H1 (cell line): ENCODE results near the gene MICU1. TPM values are rescaled to one million over a fixed set of nuclear protein-coding genes. Genes with fewer than 3 reads are reported as not detected.

ENCODE experiments used
- CTCF ChIA-PET: fragments of 300-600 bp; sonication (Branson Sonifier 250); formaldehyde crosslinking; loops from one replicate; lab custom pipeline; 2021; ENCODE audit not compliant: partially characterized antibody; lab: Charles Lee
- POLR2A ChIA-PET: fragments of 300-600 bp; sonication (Branson Sonifier 250); formaldehyde crosslinking; loops from one replicate; lab custom pipeline; 2021; ENCODE audit warnings: inconsistent platforms; ENCODE audit not compliant: partially characterized antibody; lab: Charles Lee
- DNase-seq, 2 experiments: peaks; one replicate each; pipeline versions ENCODE4 v3.0.0 to v3.0.0-alpha.2; 2010 to 2022; ENCODE audit warnings: low spot score in 2 of 2, low read depth in 1 of 2, mixed read lengths in 1 of 2
- FAIRE-seq: peaks from 2 replicates; lab custom pipeline; 2011; peaks lifted over from hg19 to GRCh38; lab: Jason Lieb, UNC
- H2AFZ ChIP-seq: 2 replicates; pipeline ENCODE4 v1.8.1; 2012; ENCODE audit warnings: low read length, inconsistent platforms
- H2AK5ac ChIP-seq: 2 replicates; pipeline ENCODE4 v1.6.1; 2013; ENCODE audit warnings: low read depth, low read length
- H2BK120ac ChIP-seq: replicated peaks from 2 replicates; pipeline ENCODE3; 2013; ENCODE audit warnings: low read depth, low read length, inconsistent platforms
- H2BK12ac ChIP-seq: 2 replicates; pipeline ENCODE4 v1.6.1; 2013; ENCODE audit warnings: low read depth, low read length
- H2BK15ac ChIP-seq: 2 replicates; pipeline ENCODE4 v1.6.1; 2013; ENCODE audit warnings: low read length
- H2BK20ac ChIP-seq: 2 replicates; pipeline ENCODE4 v1.6.1; 2013; ENCODE audit warnings: low read length
- H2BK5ac ChIP-seq: 2 replicates; pipeline ENCODE4 v1.6.1; 2013; ENCODE audit warnings: low read depth, low read length
- H3K14ac ChIP-seq: 2 replicates; pipeline ENCODE4 v1.6.1; 2013; ENCODE audit warnings: inconsistent platforms; ENCODE audit not compliant: insufficient read length
- H3K18ac ChIP-seq: 2 replicates; pipeline ENCODE4 v1.6.1; 2013; ENCODE audit warnings: low read length; ENCODE audit errors: extremely low read depth
- H3K23ac ChIP-seq: 2 replicates; pipeline ENCODE4 v1.6.1; 2013; ENCODE audit warnings: inconsistent platforms; ENCODE audit not compliant: insufficient read length
- H3K23me2 ChIP-seq: 2 replicates; pipeline ENCODE4 v1.6.1; 2013; ENCODE audit warnings: low read depth, low read length
- H3K27ac ChIP-seq: 2 replicates; pipeline ENCODE4 v1.6.1; 2011; ENCODE audit warnings: low read depth, low read length, inconsistent platforms
- H3K27me3 ChIP-seq, 4 experiments: replicated peaks in 1 of 4; 1 replicate in 1 of 4; 2 replicates in 3 of 4; pipeline versions ENCODE4 v1.6.1 to v1.8.1; 2011 to 2013; ENCODE audit warnings: low read length in 3 of 4, mild to moderate bottlenecking in 3 of 4, inconsistent platforms in 2 of 4, mixed read lengths in 2 of 4, moderate library complexity in 1 of 4; ENCODE audit not compliant: control insufficient read depth in 3 of 4, insufficient read depth in 3 of 4; ENCODE audit errors: extremely low read depth in 1 of 4
- H3K36me3 ChIP-seq, 4 experiments: 2 replicates each; pipeline versions ENCODE4 v1.6.1 to v1.8.1; 2011 to 2013; ENCODE audit warnings: mild to moderate bottlenecking in 4 of 4, low read length in 3 of 4, moderate library complexity in 2 of 4, control low read depth in 1 of 4, inconsistent platforms in 1 of 4; ENCODE audit not compliant: insufficient read depth in 4 of 4, control insufficient read depth in 2 of 4
- H3K4ac ChIP-seq: replicated peaks from 2 replicates; pipeline ENCODE3; 2013; ENCODE audit warnings: low read length, low read depth, mixed read lengths, inconsistent platforms; ENCODE audit not compliant: insufficient read length
- H3K4me1 ChIP-seq, 4 experiments: replicated peaks in 1 of 4; 1 replicate in 1 of 4; 2 replicates in 3 of 4; pipeline versions ENCODE4 v1.6.1 to v1.8.1; 2011 to 2013; ENCODE audit warnings: low read length in 3 of 4, inconsistent platforms in 2 of 4, mixed read lengths in 1 of 4; ENCODE audit not compliant: insufficient read depth in 4 of 4, control insufficient read depth in 3 of 4
- H3K4me2 ChIP-seq, 2 experiments: 2 replicates each; pipeline versions ENCODE4 v1.6.1 to v1.8.1; 2011 to 2013; ENCODE audit warnings: low read depth in 2 of 2, low read length in 2 of 2, control low read depth in 1 of 2, inconsistent platforms in 1 of 2, mild to moderate bottlenecking in 1 of 2; ENCODE audit not compliant: insufficient read depth in 1 of 2
- H3K4me3 ChIP-seq, 4 experiments: fragments of 200-600, 300-600 bp in 1 of 4; sonication (generic), shearing (Covaris generic), sonication (Bioruptor Twin) in 1 of 4; 2 replicates each; pipeline versions ENCODE4 v1.5.1 to v1.8.1; 2011 to 2016; ENCODE audit warnings: low read length in 4 of 4, low read depth in 3 of 4, control low read depth in 2 of 4, inconsistent platforms in 2 of 4, mild to moderate bottlenecking in 2 of 4, mixed read lengths in 1 of 4, moderate library complexity in 1 of 4; ENCODE audit not compliant: insufficient read depth in 2 of 4; ENCODE audit errors: extremely low read depth in 1 of 4
- H3K56ac ChIP-seq: replicated peaks from 2 replicates; pipeline ENCODE3; 2013; ENCODE audit warnings: low read depth, mild to moderate bottlenecking, mixed read lengths, low read length, inconsistent platforms; ENCODE audit not compliant: insufficient read length
- H3K79me1 ChIP-seq: 2 replicates; pipeline ENCODE4 v1.6.1; 2013; ENCODE audit warnings: low read depth, low read length, control low read depth
- H3K79me2 ChIP-seq, 2 experiments: 2 replicates each; pipeline versions ENCODE4 v1.6.1 to v1.8.1; 2012 to 2013; ENCODE audit warnings: low read length in 2 of 2, mild to moderate bottlenecking in 2 of 2, inconsistent platforms in 1 of 2; ENCODE audit not compliant: insufficient read depth in 2 of 2, control insufficient read depth in 1 of 2
- H3K9ac ChIP-seq, 4 experiments: replicated peaks in 1 of 4; 1 replicate in 1 of 4; 2 replicates in 3 of 4; pipeline versions ENCODE4 v1.6.1 to v1.8.1; 2011 to 2013; ENCODE audit warnings: low read depth in 3 of 4, low read length in 3 of 4, control low read depth in 2 of 4, mild to moderate bottlenecking in 2 of 4, moderate library complexity in 2 of 4, inconsistent platforms in 1 of 4; ENCODE audit errors: extremely low read depth in 1 of 4
- H3K9me3 ChIP-seq, 2 experiments: 2 replicates each; pipeline versions ENCODE4 v1.6.1 to v1.8.1; 2012 to 2013; ENCODE audit warnings: mild to moderate bottlenecking in 2 of 2, moderate library complexity in 2 of 2, control low read depth in 1 of 2, inconsistent platforms in 1 of 2, low read depth in 1 of 2, low read length in 1 of 2, mixed read lengths in 1 of 2; ENCODE audit not compliant: insufficient read depth in 2 of 2
- H4K20me1 ChIP-seq, 2 experiments: replicated peaks in 1 of 2; 2 replicates each; pipeline versions ENCODE3 to v1.8.1; 2011 to 2013; ENCODE audit warnings: inconsistent platforms in 2 of 2, low read length in 2 of 2, mild to moderate bottlenecking in 1 of 2; ENCODE audit not compliant: insufficient read depth in 2 of 2, control insufficient read depth in 1 of 2
- H4K5ac ChIP-seq: 2 replicates; pipeline ENCODE4 v1.6.1; 2013; ENCODE audit warnings: low read length, low read depth, mixed read lengths, inconsistent platforms; ENCODE audit not compliant: insufficient read length
- H4K8ac ChIP-seq: 2 replicates; pipeline ENCODE4 v1.8.0; 2013; ENCODE audit warnings: mild to moderate bottlenecking, moderate library complexity, low read length, inconsistent platforms; ENCODE audit not compliant: insufficient read depth; ENCODE audit errors: extremely low read depth
- H4K91ac ChIP-seq: replicated peaks from 2 replicates; pipeline ENCODE3; 2013; ENCODE audit warnings: low read length, mixed read lengths, inconsistent platforms; ENCODE audit not compliant: insufficient read length
- BCL11A ChIP-seq, 2 experiments: IDR thresholded peaks; one replicate each; pipeline ENCODE4 v1.6.1; 2011; ENCODE audit warnings: low read depth in 2 of 2, low read length in 2 of 2, mild to moderate bottlenecking in 2 of 2
- CHD1 ChIP-seq: IDR thresholded peaks from 2 replicates; pipeline ENCODE4 v1.6.1; 2012; ENCODE audit warnings: low read depth, low read length, improper control_type of control experiment
- CHD2 ChIP-seq: IDR thresholded peaks from 2 replicates; pipeline ENCODE4 v1.6.1; 2012; ENCODE audit warnings: low read length, improper control_type of control experiment
- CREB1 ChIP-seq: IDR thresholded peaks from 2 replicates; pipeline ENCODE4 v1.6.1; 2012; ENCODE audit warnings: inconsistent platforms
- CTBP2 ChIP-seq: IDR thresholded peaks from 2 replicates; pipeline ENCODE4 v1.7.0; 2011; ENCODE audit warnings: borderline replicate concordance, mild to moderate bottlenecking, moderate library complexity, mixed read lengths, low read length; ENCODE audit not compliant: insufficient read depth, insufficient read length
- HDAC6 ChIP-seq: IDR thresholded peaks from one replicate; pipeline ENCODE4 v1.7.1; 2012; ENCODE audit warnings: low read depth, mild to moderate bottlenecking, inconsistent platforms, low read length, moderate library complexity
- POLR2AphosphoS5 ChIP-seq: IDR thresholded peaks from 2 replicates; pipeline ENCODE4 v1.6.1; 2011; ENCODE audit warnings: low read depth, low read length
- SRF ChIP-seq: IDR thresholded peaks from 2 replicates; pipeline ENCODE4 v1.6.1; 2011; ENCODE audit warnings: mild to moderate bottlenecking, low read depth, low read length, moderate library complexity
- TAF1 ChIP-seq: IDR thresholded peaks from 2 replicates; pipeline ENCODE4 v1.6.1; 2011; ENCODE audit warnings: mild to moderate bottlenecking, low read depth, low read length
- TBP ChIP-seq: IDR thresholded peaks from 2 replicates; pipeline ENCODE4 v1.6.1; 2011; ENCODE audit warnings: low read depth, low read length, improper control_type of control experiment
- TEAD4 ChIP-seq: IDR thresholded peaks from 2 replicates; pipeline ENCODE4 v1.6.1; 2012; ENCODE audit warnings: low read depth, low read length, inconsistent platforms, mixed read lengths
- WGBS, 2 experiments: shearing (Covaris generic) in 1 of 2; methylation state at CpG; one replicate each; pipeline versions ENCODE4 v1.1.6 to v1.1.7; 2013 to 2015; ENCODE audit warnings: low lambda C conversion rate in 2 of 2, mixed read lengths in 2 of 2, inconsistent platforms in 1 of 2, low coverage in 1 of 2, missing lambda C conversion rate in 1 of 2; ENCODE audit not compliant: insufficient replicate concordance in 2 of 2, insufficient coverage in 1 of 2, insufficient read length in 1 of 2; ENCODE audit errors: extremely low coverage in 1 of 2, missing lambda C conversion rate in 1 of 2; 5-methylcytosine and 5-hydroxymethylcytosine counted together
- polyA plus RNA-seq, 7 experiments: library from polyadenylated mRNA; depleted of rRNA in 3 of 7; stranded (reverse) in 5 of 7; unstranded in 2 of 7; fragments of >200 nt in 5 of 7; fragments of 200-250 nt in 2 of 7; gene quantifications; 1 replicate in 5 of 7; 2 replicates in 1 of 7; 4 replicates in 1 of 7; pipeline versions ENCODE4 v1.2.1 to v1.2.3, GENCODE V29; 2011 to 2013; ENCODE audit warnings: missing spikeins in 2 of 7, mixed read lengths in 2 of 7
- total RNA-seq: library from RNA; stranded (reverse); fragmentation: NEBNext Ultra II Directional; extraction: Animal tissue kit (Norgen Biotek cat#: 25700); gene quantifications from 2 replicates; pipeline ENCODE4 v1.2.1, GENCODE V29; 2021
- TF ChIP-seq, protein P1 (sequence below): IDR thresholded peaks from 2 replicates; pipeline ENCODE4 v1.6.1; 2012; ENCODE audit warnings: inconsistent platforms

MICU1 gene
- total and polyA plus RNA-seq, 2 of the 8 experiments (the other 6 are each of a cell fraction or from before 2014, with no cell fraction given) = 18.0 to 36.7 TPM

DNA sequence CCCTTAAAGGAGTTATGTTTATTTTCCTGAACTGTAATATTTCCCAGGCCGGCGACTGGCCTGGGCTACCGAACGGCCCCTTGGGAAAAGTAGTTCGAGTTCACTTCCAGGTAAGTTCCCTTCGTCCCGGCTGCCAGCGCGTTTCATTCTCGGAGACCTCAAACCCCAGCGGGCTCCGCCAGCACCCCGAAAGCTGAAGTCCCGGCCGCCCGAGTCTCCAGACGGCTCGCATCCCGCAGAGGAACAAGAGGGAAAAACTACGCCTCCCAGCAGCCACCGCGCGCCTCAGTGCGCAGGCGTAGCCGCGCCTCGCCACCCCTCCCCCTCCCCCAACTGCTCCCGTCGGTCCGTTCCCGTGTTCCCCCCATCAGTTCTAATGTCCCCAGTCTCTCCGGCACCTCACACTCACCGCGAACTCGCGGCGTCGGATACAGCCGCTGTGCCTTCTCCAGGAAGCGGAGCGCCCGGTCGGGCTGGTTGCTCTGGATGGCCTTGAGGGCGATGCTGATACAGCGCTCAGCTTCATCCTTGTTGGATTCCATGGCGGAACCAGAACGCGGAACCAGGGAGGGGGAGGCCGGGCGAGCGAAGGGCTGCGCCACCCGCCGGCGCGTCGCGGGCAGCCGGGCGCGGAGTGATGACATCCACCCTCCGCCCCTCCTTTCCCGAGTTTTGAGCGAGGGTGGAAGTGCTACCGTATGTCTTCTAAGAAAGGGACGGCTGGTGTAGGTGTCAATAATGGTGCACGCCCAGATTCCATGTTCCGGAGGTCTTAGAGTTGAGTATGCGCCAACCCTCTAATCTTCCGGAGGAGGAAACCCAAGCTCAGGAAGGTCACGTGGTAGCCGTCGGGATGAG is 271.3 kb downstream of the MICU1 start, which contains the start of gene DNAJB12:
Gene DNAJB12 (minus strand): TSS at position 564 of the 858 bp plus-strand sequence. CDS start 22 bp downstream, at position 542.
- Histone ChIP-seq H3K23me2 (peaks cover 7% of the 10 kb centered on the region; the same call in 1 of the 2 replicates), H4K20me1 (peaks cover 0 to 3% of the 10 kb centered on the region in 2 experiments), H2AFZ (peak within 1 kb of the TSS; percentile 72), H4K91ac (peak within 1 kb of the TSS; percentile 99), H3K79me1 (peaks cover 20% of the 10 kb centered on the region), H3K14ac (no peak within 1 kb of the TSS), H3K56ac (peak within 1 kb of the TSS; percentile 89), H2BK20ac (0 out of 2 replicates have a peak within 1 kb of the TSS, but pooled peaks have one; percentile 72), H2BK120ac (peak within 1 kb of the TSS; percentile 95), H3K23ac (no peak within 1 kb of the TSS), H4K5ac (peak within 1 kb of the TSS; percentile 99), H3K27ac (peak within 1 kb of the TSS; percentile 98), H2BK15ac (peak within 1 kb of the TSS; percentile 100; the same call in 1 of the 2 replicates), H3K4me2 (peak within 1 kb of the TSS; percentile 82 to 93), H2BK12ac (peak within 1 kb of the TSS; percentile 14; the same call in 1 of the 2 replicates), H4K8ac (peak within 1 kb of the TSS; percentile 100), H3K9ac (peak within 1 kb of the TSS; percentile 90 to 100 (median 99)), H3K9me3 (no peaks in the 10 kb centered on the region), H3K4me1 (peaks cover 5 to 7% (median 6%) of the 10 kb centered on the region in 4 experiments; a peak in 6 of 7 replicates), H3K79me2 (peaks cover 8 to 34% of the 10 kb centered on the region in 2 experiments; a peak in 3 of 4 replicates), H3K27me3 (no peaks in the 10 kb centered on the region), H3K4me3 (peak within 1 kb of the TSS; percentile 86 to 100 (median 92)), H3K18ac (peak within 1 kb of the TSS; percentile 100), H2BK5ac (peak within 1 kb of the TSS; percentile 100), H3K4ac (peak within 1 kb of the TSS; percentile 97), H2AK5ac (no peak within 1 kb of the TSS), H3K36me3 (peaks cover 0 to 11% (median 0%) of the 10 kb centered on the region in 4 experiments; a peak in 1 of 8 replicates)
- peak; percentile 86 to 96 for DNase-seq
- no peak for FAIRE-seq
- WGBS, 2 experiments = 3% methylated on average over 51 of the region's 74 CpGs; no CpG with 5 or more reads in 1 of the 2 experiments
- POLR2A ChIA-PET = interaction anchor here (0.6 to 5.4 kb wide), 22 partner anchors 10 to 1425 kb away, joined by 3 to 64 read pairs (median 4); partner anchors contain the start of genes ANAPC16, ASCC1, DDIT4 and MICU1
- CTCF ChIA-PET = interaction anchor here (0.6 to 2.5 kb wide), 6 partner anchors 9 to 444 kb away, joined by 3 to 6 read pairs (median 3); no protein-coding TSS in a partner anchor
- TF ChIP-seq SRF (peak; percentile 82), HDAC6 (no peak), CREB1 (peak; percentile 100), CHD1 (no peak), TBP (peak; percentile 88), POLR2AphosphoS5 (peak; percentile 87), BCL11A (IDR thresholded peaks at IDR 0.05; ENCODE audit: low read depth in 2 of 2, low read length in 2 of 2) (no peak), TAF1 (peak; percentile 91), CHD2 (peak; percentile 50), TEAD4 (peak; percentile 72), CTBP2 (no peak)
- TF ChIP-seq, protein P1, sequence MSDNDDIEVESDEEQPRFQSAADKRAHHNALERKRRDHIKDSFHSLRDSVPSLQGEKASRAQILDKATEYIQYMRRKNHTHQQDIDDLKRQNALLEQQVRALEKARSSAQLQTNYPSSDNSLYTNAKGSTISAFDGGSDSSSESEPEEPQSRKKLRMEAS = peak; percentile 77
